ENCODE measurements around the gene NPIPB6. TPM values are rescaled to one million over a fixed set of nuclear protein-coding genes. Genes with fewer than 3 reads are reported as not detected.

Gene NPIPB6
- total RNA-seq, 1 donor from 2014 or later, result not detected

DNA sequence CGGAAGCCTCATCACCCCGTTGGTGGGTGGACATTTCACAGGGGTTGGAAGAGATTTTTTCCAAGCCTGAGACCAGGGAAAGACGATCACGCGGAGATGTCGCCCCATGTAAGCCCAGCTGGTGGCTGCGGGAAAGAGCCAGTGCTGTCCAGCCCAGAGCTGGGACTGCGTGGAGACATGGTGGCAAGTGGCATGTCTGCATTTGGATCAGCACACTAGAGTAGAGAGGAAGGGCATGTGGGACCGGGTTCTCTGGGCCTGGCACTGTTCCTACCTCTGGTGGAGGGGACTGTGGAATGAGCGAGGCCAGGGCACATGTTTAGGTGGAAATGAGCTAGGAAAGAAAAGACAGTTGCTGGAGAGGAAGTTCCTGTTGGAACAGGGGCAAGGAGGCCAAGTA lies 51.0 kb downstream of the NPIPB6 start:
- Histone ChIP-seq H3K36me3 (ENCODE audit: control insufficient read depth in 3 of 3, insufficient read depth in 3 of 3, low read length in 3 of 3) (peaks cover 0 to 2% (median 0%) of the 10 kb centered on the region in 3 donors), H3K4me3 (ENCODE audit: low read length in 3 of 3) (no peak overlapping the region), H3K27ac (ENCODE audit: low read depth, low read length) (no peak overlapping the region), H3K27me3 (ENCODE audit: control insufficient read depth in 3 of 3, insufficient read depth in 3 of 3, low read length in 3 of 3) (no peaks in the 10 kb centered on the region), H3K9ac (ENCODE audit: low read depth in 1 of 3, low read length in 3 of 3) (no peak overlapping the region), H3K4me1 (ENCODE audit: control insufficient read depth in 3 of 3, insufficient read depth in 3 of 3, low read length in 3 of 3) (peaks cover 0 to 10% (median 5%) of the 10 kb centered on the region in 3 donors), H3K9me3 (ENCODE audit: control insufficient read depth in 3 of 3, low read length in 3 of 3) (no peaks in the 10 kb centered on the region)

GRCh38 chr16:28311913-28312312 lies 51.4 kb downstream of the NPIPB6 start:
- no peak overlapping the region for H3K4me3 ChIP-seq (ENCODE audit: low read length in 3 of 3)
- H3K9ac ChIP-seq (ENCODE audit: low read depth in 1 of 3, low read length in 3 of 3), result no peak overlapping the region
- H3K9me3 ChIP-seq (ENCODE audit: control insufficient read depth in 3 of 3, low read length in 3 of 3), result no peaks in the 10 kb centered on the region
- H3K27me3 ChIP-seq (ENCODE audit: control insufficient read depth in 3 of 3, insufficient read depth in 3 of 3, low read length in 3 of 3), result no peaks in the 10 kb centered on the region
- peaks cover 0 to 8% (median 5%) of the 10 kb centered on the region in 3 donors for H3K4me1 ChIP-seq (ENCODE audit: control insufficient read depth in 3 of 3, insufficient read depth in 3 of 3, low read length in 3 of 3)
- H3K27ac ChIP-seq (ENCODE audit: low read depth, low read length), result no peak overlapping the region
- H3K36me3 ChIP-seq (ENCODE audit: control insufficient read depth in 3 of 3, insufficient read depth in 3 of 3, low read length in 3 of 3), result peaks cover 0 to 2% (median 0%) of the 10 kb centered on the region in 3 donors

GRCh38 chr16:28311413-28311812 lies 51.9 kb downstream of the NPIPB6 start:
- peaks cover 0 to 2% (median 0%) of the 10 kb centered on the region in 3 donors for H3K36me3 ChIP-seq (ENCODE audit: control insufficient read depth in 3 of 3, insufficient read depth in 3 of 3, low read length in 3 of 3)
- H3K4me1 ChIP-seq (ENCODE audit: control insufficient read depth in 3 of 3, insufficient read depth in 3 of 3, low read length in 3 of 3), result peaks cover 0 to 6% (median 5%) of the 10 kb centered on the region in 3 donors
- H3K27me3 ChIP-seq (ENCODE audit: control insufficient read depth in 3 of 3, insufficient read depth in 3 of 3, low read length in 3 of 3), result no peaks in the 10 kb centered on the region
- no peak overlapping the region for H3K9ac ChIP-seq (ENCODE audit: low read depth in 1 of 3, low read length in 3 of 3)
- H3K9me3 ChIP-seq (ENCODE audit: control insufficient read depth in 3 of 3, low read length in 3 of 3), result no peaks in the 10 kb centered on the region
- H3K27ac ChIP-seq (ENCODE audit: low read depth, low read length), result no peak overlapping the region
- no peak overlapping the region for H3K4me3 ChIP-seq (ENCODE audit: low read length in 3 of 3)

- Histone ChIP-seq H3K9ac (ENCODE audit: low read depth in 1 of 3, low read length in 3 of 3) (no peak overlapping the region), H3K36me3 (ENCODE audit: control insufficient read depth in 3 of 3, insufficient read depth in 3 of 3, low read length in 3 of 3) (peaks cover 0 to 2% (median 0%) of the 10 kb centered on the region in 3 donors), H3K27me3 (ENCODE audit: control insufficient read depth in 3 of 3, insufficient read depth in 3 of 3, low read length in 3 of 3) (no peaks in the 10 kb centered on the region), H3K9me3 (ENCODE audit: control insufficient read depth in 3 of 3, low read length in 3 of 3) (no peaks in the 10 kb centered on the region), H3K4me1 (ENCODE audit: control insufficient read depth in 3 of 3, insufficient read depth in 3 of 3, low read length in 3 of 3) (peaks cover 0 to 5% (median 3%) of the 10 kb centered on the region in 3 donors), H3K27ac (ENCODE audit: low read depth, low read length) (no peak overlapping the region), H3K4me3 (ENCODE audit: low read length in 3 of 3) (no peak overlapping the region)
Measured at GRCh38 chr16:28310796-28311195, 52.5 kb downstream of the NPIPB6 start.

- Histone ChIP-seq H3K4me3 (ENCODE audit: low read length in 3 of 3) (no peak overlapping the region), H3K27me3 (ENCODE audit: control insufficient read depth in 3 of 3, insufficient read depth in 3 of 3, low read length in 3 of 3) (no peaks in the 10 kb centered on the region), H3K27ac (ENCODE audit: low read depth, low read length) (no peak overlapping the region), H3K4me1 (ENCODE audit: control insufficient read depth in 3 of 3, insufficient read depth in 3 of 3, low read length in 3 of 3) (peaks cover 0 to 5% (median 3%) of the 10 kb centered on the region in 3 donors), H3K9me3 (ENCODE audit: control insufficient read depth in 3 of 3, low read length in 3 of 3) (no peaks in the 10 kb centered on the region), H3K36me3 (ENCODE audit: control insufficient read depth in 3 of 3, insufficient read depth in 3 of 3, low read length in 3 of 3) (peaks cover 0 to 2% (median 0%) of the 10 kb centered on the region in 3 donors), H3K9ac (ENCODE audit: low read depth in 1 of 3, low read length in 3 of 3) (no peak overlapping the region)
Measured at GRCh38 chr16:28309811-28310311, 53.4 kb downstream of the NPIPB6 start.

DNA sequence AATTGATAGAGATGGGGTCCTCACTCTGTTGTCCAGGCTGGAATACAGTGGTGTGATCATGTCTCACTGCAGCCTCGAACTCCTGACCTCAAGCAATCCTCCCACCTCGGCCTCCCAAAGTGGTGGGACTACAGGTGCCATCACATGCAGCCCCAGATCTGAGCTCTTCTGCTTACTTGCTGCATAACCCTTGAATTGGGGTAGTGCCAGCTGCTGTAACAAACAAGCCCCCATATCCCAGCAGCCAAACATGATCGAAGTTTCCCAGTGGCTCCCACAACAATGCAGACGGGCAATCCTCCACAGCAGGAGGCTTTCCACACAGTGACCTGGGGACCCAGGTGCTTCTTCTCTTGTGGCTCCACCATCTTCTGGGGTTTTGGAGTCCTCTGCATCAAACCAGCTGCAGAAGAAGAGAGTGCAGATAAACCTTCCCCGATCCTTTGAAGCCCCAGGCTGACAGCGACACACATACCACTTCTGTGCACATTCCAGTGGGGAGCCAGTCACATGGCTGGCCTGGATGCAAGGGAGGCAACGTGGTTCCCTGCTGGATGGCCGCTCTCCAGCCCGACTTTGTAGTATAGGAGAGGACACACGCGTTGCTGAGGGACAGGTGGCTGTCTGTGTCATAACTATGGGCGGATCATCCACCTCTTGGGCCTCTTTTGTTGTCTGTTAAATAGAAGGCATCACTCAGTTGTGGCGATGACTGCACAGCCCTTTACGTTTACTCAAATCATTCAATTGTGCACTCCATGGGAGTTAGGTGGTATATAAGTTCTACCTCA lies 54.3 kb downstream of the NPIPB6 start:
- H3K36me3 ChIP-seq (ENCODE audit: control insufficient read depth in 3 of 3, insufficient read depth in 3 of 3, low read length in 3 of 3), result peaks cover 0 to 2% (median 0%) of the 10 kb centered on the region in 3 donors
- H3K4me1 ChIP-seq (ENCODE audit: control insufficient read depth in 3 of 3, insufficient read depth in 3 of 3, low read length in 3 of 3), result peaks cover 0 to 5% (median 3%) of the 10 kb centered on the region in 3 donors
- no peak overlapping the region for H3K27ac ChIP-seq (ENCODE audit: low read depth, low read length)
- H3K4me3 ChIP-seq (ENCODE audit: low read length in 3 of 3), result no peak overlapping the region
- no peaks in the 10 kb centered on the region for H3K9me3 ChIP-seq (ENCODE audit: control insufficient read depth in 3 of 3, low read length in 3 of 3)
- no peak overlapping the region for H3K9ac ChIP-seq (ENCODE audit: low read depth in 1 of 3, low read length in 3 of 3)
- no peaks in the 10 kb centered on the region for H3K27me3 ChIP-seq (ENCODE audit: control insufficient read depth in 3 of 3, insufficient read depth in 3 of 3, low read length in 3 of 3)

DNA sequence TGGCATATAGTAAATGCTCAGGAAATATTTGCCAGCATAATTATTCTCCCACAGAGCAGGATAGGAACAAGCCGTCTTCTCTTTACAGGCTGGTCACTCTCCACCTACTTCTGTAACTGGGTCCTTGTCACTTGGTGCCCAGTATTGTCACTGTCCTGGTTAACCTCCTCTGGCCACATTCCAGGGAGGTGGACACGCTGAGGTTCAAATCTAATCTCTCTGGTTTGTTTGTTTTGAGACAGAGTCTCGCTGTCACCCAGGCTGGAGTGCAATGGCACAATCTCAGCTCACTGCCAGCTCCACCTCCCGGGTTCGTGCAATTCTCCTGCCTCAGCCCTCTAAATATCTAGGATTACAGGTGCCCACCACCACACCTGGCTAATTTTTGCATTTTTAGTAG lies 55.4 kb downstream of the NPIPB6 start:
- Histone ChIP-seq H3K4me3 (ENCODE audit: low read length in 3 of 3) (no peak overlapping the region), H3K27me3 (ENCODE audit: control insufficient read depth in 3 of 3, insufficient read depth in 3 of 3, low read length in 3 of 3) (no peaks in the 10 kb centered on the region), H3K9ac (ENCODE audit: low read depth in 1 of 3, low read length in 3 of 3) (no peak overlapping the region), H3K36me3 (ENCODE audit: control insufficient read depth in 3 of 3, insufficient read depth in 3 of 3, low read length in 3 of 3) (peaks cover 0 to 3% (median 2%) of the 10 kb centered on the region in 3 donors), H3K9me3 (ENCODE audit: control insufficient read depth in 3 of 3, low read length in 3 of 3) (no peaks in the 10 kb centered on the region), H3K27ac (ENCODE audit: low read depth, low read length) (no peak overlapping the region), H3K4me1 (ENCODE audit: control insufficient read depth in 3 of 3, insufficient read depth in 3 of 3, low read length in 3 of 3) (peaks cover 0 to 5% (median 3%) of the 10 kb centered on the region in 3 donors)

GRCh38 chr16:28304214-28304613 lies 59.1 kb downstream of the NPIPB6 start:
- Histone ChIP-seq H3K27ac (ENCODE audit: low read depth, low read length) (no peak overlapping the region), H3K9ac (ENCODE audit: low read depth in 1 of 3, low read length in 3 of 3) (no peak overlapping the region), H3K4me1 (ENCODE audit: control insufficient read depth in 3 of 3, insufficient read depth in 3 of 3, low read length in 3 of 3) (peaks cover 16 to 30% (median 30%) of the 10 kb centered on the region in 3 donors), H3K4me3 (ENCODE audit: low read length in 3 of 3) (no peak overlapping the region), H3K36me3 (ENCODE audit: control insufficient read depth in 3 of 3, insufficient read depth in 3 of 3, low read length in 3 of 3) (peaks cover 0 to 3% (median 0%) of the 10 kb centered on the region in 3 donors), H3K9me3 (ENCODE audit: control insufficient read depth in 3 of 3, low read length in 3 of 3) (no peaks in the 10 kb centered on the region), H3K27me3 (ENCODE audit: control insufficient read depth in 3 of 3, insufficient read depth in 3 of 3, low read length in 3 of 3) (no peaks in the 10 kb centered on the region)

- no peaks in the 10 kb centered on the region for H3K27me3 ChIP-seq (ENCODE audit: control insufficient read depth in 3 of 3, insufficient read depth in 3 of 3, low read length in 3 of 3)
- H3K9ac ChIP-seq (ENCODE audit: low read depth in 1 of 3, low read length in 3 of 3), result no peak overlapping the region
- peaks cover 0 to 3% (median 0%) of the 10 kb centered on the region in 3 donors for H3K36me3 ChIP-seq (ENCODE audit: control insufficient read depth in 3 of 3, insufficient read depth in 3 of 3, low read length in 3 of 3)
- H3K9me3 ChIP-seq (ENCODE audit: control insufficient read depth in 3 of 3, low read length in 3 of 3), result no peaks in the 10 kb centered on the region
- H3K27ac ChIP-seq (ENCODE audit: low read depth, low read length), result no peak overlapping the region
- H3K4me1 ChIP-seq (ENCODE audit: control insufficient read depth in 3 of 3, insufficient read depth in 3 of 3, low read length in 3 of 3), result peaks cover 16 to 37% (median 32%) of the 10 kb centered on the region in 3 donors
- H3K4me3 ChIP-seq (ENCODE audit: low read length in 3 of 3), result no peak overlapping the region
Measured at GRCh38 chr16:28303132-28303531, 60.2 kb downstream of the NPIPB6 start.

DNA sequence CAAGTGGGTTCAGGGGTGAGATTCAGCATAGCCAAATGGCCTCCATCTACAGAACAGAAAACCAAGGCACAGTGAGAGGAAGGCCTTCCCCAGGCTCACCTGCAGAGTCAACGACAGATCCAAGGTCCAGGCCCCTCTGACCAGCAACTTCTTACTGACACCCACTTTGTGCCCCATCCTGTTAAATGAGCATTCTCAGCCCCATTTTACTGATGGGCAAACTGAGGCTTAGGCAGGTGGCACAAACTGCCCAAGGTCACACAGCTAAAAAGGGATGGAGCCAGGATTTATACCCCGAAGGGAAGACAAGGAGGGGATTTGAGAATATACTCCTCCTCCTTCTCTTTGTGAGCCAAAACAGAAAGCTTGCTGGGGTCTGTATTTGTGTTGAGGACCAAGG lies 61.7 kb downstream of the NPIPB6 start:
- Histone ChIP-seq H3K27me3 (ENCODE audit: control insufficient read depth in 3 of 3, insufficient read depth in 3 of 3, low read length in 3 of 3) (no peaks in the 10 kb centered on the region), H3K9ac (ENCODE audit: low read depth in 1 of 3, low read length in 3 of 3) (peak overlapping the region in 2 of 3 donors; percentile 12 to 19), H3K36me3 (ENCODE audit: control insufficient read depth in 3 of 3, insufficient read depth in 3 of 3, low read length in 3 of 3) (peaks cover 0 to 3% (median 0%) of the 10 kb centered on the region in 3 donors), H3K4me3 (ENCODE audit: low read length in 3 of 3) (no peak overlapping the region), H3K9me3 (ENCODE audit: control insufficient read depth in 3 of 3, low read length in 3 of 3) (no peaks in the 10 kb centered on the region), H3K4me1 (ENCODE audit: control insufficient read depth in 3 of 3, insufficient read depth in 3 of 3, low read length in 3 of 3) (peaks cover 16 to 45% (median 39%) of the 10 kb centered on the region in 3 donors), H3K27ac (ENCODE audit: low read depth, low read length) (peak overlapping the region; percentile 57)

Data from skeletal muscle tissue (tissue), 4 donors.